Smooth muscle cell of the coronary artery (primary cell): ENCODE data around the gene FEN1. TPM values are rescaled to one million over a fixed set of nuclear protein-coding genes. Genes with fewer than 3 reads are reported as not detected.

ENCODE experiments used
- total RNA-seq: library from RNA; depleted of rRNA; stranded (reverse); fragments of >200 nt; gene quantifications from 2 replicates; pipeline ENCODE4 v1.2.3, GENCODE V29; 2014; ENCODE audit warnings: low replicate concordance

FEN1 gene, protein sequence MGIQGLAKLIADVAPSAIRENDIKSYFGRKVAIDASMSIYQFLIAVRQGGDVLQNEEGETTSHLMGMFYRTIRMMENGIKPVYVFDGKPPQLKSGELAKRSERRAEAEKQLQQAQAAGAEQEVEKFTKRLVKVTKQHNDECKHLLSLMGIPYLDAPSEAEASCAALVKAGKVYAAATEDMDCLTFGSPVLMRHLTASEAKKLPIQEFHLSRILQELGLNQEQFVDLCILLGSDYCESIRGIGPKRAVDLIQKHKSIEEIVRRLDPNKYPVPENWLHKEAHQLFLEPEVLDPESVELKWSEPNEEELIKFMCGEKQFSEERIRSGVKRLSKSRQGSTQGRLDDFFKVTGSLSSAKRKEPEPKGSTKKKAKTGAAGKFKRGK
- 12.2 and 18.6 TPM in 2 replicates for total RNA-seq

DNA sequence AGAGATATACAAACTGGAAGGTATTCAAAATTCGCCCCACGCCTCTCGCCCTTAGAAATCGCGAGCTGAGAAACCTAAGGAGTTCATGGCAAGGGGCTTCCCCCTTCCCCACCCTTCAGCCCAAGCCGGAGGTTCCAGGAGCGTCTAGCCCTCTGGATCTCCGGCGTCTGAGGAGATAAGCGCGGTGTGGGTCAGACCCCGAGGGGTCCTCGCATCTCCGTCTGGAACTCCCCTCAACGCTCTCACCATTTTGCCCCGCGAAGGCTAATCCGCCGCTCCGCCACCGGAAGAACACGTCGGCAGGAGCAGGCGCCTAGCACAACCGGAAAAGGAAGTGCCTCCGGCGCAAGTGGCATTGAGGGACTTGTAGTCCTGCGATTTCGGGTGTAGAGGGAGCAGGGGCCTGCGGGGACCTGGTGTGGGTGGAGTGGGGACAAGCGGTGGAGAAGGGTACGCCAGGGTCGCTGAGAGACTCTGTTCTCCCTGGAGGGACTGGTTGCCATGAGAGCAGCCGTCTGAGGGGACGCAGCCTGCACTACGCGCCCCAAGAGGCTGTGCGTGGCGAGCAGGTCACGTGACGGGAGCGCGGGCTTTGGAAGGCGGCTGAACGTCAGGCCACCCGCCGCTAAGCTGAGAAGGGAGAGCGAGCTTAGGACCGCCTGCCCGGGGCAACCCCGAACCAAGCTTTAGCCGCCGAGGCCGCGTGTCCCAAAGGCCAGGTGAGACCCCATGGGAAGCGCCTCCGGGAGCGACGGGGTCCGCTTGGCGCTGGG, at the start of gene FEN1, which contains the start of gene TMEM258:
Gene FEN1 (plus strand): TSS at position 602 of the 773 bp plus-strand sequence. CDS start 2,451 bp downstream, outside the sequence.
Gene TMEM258 (minus strand): TSS at position 290 of the 773 bp plus-strand sequence. CDS start 41 bp downstream, at position 249.

DNA sequence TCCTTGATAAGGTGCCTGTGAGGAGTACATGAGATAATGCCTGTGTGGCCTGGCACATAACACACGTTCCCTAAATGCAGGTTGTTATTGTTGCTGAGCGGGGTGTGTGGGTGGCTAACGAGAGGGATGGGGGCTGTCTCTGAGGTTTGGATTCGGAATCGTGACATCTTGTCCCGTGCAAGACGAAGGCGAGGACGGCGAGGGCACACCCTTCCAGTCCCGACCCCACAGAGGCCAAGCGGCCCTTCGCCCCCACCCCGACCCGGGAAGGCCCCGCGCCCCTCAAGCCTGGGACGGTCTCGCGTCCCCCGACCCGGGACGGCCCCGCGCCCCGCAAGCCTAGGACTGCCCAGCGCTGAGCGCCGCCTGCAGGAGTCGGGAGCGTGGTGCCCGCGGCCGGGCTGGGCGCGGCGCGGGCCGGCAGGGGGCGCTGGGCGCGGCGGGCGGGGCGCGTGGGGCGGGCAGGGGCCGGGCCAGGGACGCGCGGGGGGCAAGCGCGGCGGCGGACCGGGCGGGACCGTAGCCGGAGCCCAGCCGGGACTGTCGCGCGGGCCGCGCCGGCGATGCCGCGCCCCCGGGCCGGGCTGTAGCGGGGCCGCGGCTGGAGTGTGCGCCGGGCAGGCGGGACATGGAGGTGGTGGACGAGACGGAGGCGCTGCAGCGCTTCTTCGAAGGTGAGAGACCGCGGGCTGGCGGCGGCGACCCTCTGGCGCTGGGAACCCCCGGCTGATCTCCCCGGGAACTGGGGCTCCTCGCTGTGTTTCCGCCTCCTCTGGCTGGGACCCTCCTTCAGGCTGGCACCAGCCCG, 40.4 kb upstream of the FEN1 start, which contains the start of gene MYRF:
Gene MYRF (plus strand): TSS at position 520 of the 808 bp plus-strand sequence. CDS start 109 bp downstream, at position 629.

DNA sequence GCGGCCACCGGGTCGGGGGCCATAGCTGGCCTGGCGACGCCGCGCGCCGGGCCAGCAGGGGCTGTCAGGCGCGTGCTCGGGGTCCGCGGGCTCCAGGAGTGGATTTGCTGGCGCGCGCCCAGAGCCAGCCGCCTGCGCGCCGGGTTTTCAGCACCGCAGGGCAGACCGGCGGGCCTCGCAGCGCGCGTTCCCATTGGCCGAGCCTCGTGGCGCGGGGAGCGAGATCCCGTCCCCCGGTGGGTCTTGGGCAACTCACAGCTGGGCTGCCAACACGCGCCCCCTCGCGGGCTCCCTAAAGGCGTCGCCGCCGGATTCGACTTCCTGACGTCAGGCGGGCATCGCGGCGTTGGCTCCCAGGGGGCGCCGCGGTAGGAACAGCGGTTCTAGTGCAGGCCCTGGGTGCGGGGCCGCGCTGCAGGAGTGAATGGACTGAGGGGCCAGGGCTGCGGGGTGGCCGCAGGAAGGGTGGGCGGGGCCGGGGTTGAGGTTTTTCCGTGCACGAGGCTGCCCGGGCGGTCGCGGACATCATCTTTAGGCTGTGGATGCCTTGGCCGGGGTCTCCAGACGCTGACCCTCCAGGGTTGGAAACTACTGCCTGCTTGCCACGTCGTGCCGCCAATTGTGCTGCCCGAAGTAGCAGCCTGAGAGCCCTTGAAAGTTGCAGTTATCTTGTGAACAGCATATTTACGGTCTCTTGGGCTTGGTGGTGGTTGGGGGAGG, 24.2 kb downstream of the FEN1 start, which contains the start of gene FADS1:
Gene FADS1 (minus strand): TSS at position 268 of the 720 bp plus-strand sequence. CDS start 74 bp downstream, at position 194.

DNA sequence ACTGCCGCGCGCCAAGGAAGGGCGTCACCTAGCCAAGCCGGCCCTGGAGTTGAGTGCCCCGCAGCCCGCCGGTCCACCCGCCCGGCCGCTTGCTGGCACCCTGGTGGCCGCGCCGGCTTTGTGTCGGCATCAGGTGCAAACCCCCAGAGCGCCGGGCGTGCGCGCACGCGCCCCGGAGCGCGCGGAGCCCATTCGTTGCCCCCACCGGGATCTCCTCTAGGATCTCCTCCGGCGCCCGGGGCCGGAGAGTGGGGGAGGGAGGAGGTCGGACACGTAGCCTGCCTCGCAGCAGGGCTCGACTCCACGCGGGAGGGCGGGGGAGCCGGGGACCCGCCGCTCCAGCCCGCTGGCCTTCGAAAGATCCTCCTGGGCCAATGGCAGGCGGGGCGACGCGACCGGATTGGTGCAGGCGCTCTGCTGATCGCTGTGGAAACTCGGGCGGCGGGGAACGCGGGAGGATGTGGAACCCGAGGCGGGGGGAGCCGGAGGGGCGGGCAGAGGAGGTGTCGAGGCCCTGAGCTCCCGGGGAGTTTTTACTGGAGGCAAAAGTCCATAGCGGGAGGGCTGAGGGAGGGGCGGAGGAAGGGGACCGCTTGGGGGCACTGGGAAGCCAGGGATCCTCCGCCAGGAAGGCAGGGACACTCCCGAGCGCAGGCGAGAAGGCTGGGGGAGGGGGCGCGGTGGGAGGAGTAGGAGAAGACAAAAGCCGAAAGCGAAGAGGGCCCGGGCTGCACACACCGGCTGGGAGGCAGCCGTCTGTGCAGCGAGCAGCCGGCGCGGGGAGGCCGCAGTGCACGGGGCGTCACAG, 35.1 kb downstream of the FEN1 start, which contains the start of gene FADS2:
Gene FADS2 (plus strand): TSS at position 730 of the 808 bp plus-strand sequence. CDS start 91 bp downstream, outside the sequence.

Other genes starting within 250 kb of the FEN1 start
- 0.53 and 12.5 TPM in 2 replicates for gene SYT7, start 211.8 kb upstream of the FEN1 start, total RNA-seq
- gene DAGLA, start 112.5 kb upstream of the FEN1 start, total RNA-seq: 0.98 and 1.6 TPM in 2 replicates
- gene MYRF, start 40.3 kb upstream of the FEN1 start, total RNA-seq: 0.12 and 1.6 TPM in 2 replicates
- 171 and 292 TPM in 2 replicates for gene TMEM258, start 312 bp upstream of the FEN1 start, total RNA-seq
- 50.9 and 69.6 TPM in 2 replicates for gene FADS1, start 24.1 kb downstream of the FEN1 start, total RNA-seq
- 104 and 293 TPM in 2 replicates for gene FADS2, start 35.4 kb downstream of the FEN1 start, total RNA-seq
- gene FADS3, start 98.6 kb downstream of the FEN1 start, total RNA-seq: 57.0 and 111 TPM in 2 replicates
- 3.5 and 19.3 TPM in 2 replicates for gene RAB3IL1, start 124.7 kb downstream of the FEN1 start, total RNA-seq
- 0.60 and 6.8 TPM in 2 replicates for gene BEST1, start 157.4 kb downstream of the FEN1 start, total RNA-seq
- 639 and 1,762 TPM in 2 replicates for gene FTH1, start 174.7 kb downstream of the FEN1 start, total RNA-seq